G401 (cell line): ENCODE measurements around the gene PKD2L1. TPM values are rescaled to one million over a fixed set of nuclear protein-coding genes. Genes with fewer than 3 reads are reported as not detected.

Experiments used
- DNase-seq: peaks from one replicate; pipeline ENCODE4 v3.0.0-alpha.2; 2015; ENCODE audit warnings: low spot score
- in situ Hi-C: cut with HindIII; loops from 2 replicates; pipeline ENCODE4 v1.10.0; 2016; ENCODE audit warnings: low sequenced_read_pairs, mixed read lengths
- total RNA-seq: library from RNA; depleted of rRNA; stranded (reverse); fragments of >200 nt; shearing (Covaris generic); gene quantifications from 2 replicates; pipeline ENCODE4 v1.2.3, GENCODE V29; 2014; rRNA removed

Gene PKD2L1
- total RNA-seq, 1 experiment from 2014 or later: not detected

DNA sequence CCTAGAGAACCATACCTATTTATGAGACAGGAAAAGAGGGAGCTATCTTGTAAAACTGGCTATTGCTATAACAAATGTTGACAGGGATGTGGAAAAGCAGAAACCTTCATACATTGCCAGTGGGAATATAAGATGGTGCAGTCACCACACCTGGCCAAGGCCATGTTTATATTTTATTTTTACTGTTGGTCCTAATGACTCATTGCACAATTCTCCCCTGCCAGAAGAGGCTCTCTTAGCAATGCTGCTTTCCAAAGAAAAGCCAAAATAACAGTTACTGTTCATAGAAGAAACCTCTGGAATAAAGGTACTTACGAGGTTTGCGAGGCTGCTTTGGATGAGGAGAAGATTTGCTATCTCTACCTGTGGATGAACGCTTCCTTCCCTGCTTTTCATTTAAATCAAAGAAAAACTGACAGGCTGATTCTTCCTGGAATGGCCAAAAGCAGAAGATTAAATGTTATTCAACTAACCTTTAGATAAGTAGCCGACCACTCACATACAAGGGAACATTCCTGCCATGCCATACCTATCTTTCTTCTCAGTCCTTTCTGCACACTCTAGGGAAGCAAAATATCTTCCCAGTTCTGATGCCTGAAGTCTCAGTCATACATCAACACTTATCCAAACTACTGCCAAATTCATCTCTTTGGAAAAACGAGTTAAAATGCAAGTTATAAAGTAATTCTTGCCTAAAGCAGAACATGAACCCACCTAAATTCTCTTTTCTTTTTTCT, 84.4 kb downstream of the PKD2L1 start:
- in situ Hi-C loops: no loop called here
- DNase-seq: no peak

- in situ Hi-C loops: no loop called here
These were observed 90.2 kb downstream of the PKD2L1 start for GRCh38 chr10:100239851-100240250.

GRCh38 chr10:100238429-100238828, 91.6 kb downstream of the PKD2L1 start:
- DNase-seq: no peak
- in situ Hi-C loops: no loop called here

More at GRCh38 chr10:100239851-100240250, 90.2 kb downstream of the PKD2L1 start:
- DNase-seq: no peak

Other genes with a start within 250 kb of the PKD2L1 start
- not detected in 2 replicates for gene CPN1, start 248.4 kb downstream of the PKD2L1 start, total RNA-seq
- gene ERLIN1, start 144.2 kb downstream of the PKD2L1 start, total RNA-seq: 39.0 TPM in 2 replicates
- gene CHUK, start 100.6 kb downstream of the PKD2L1 start, total RNA-seq: 16.5 and 30.8 TPM in 2 replicates
- 38.6 and 46.6 TPM in 2 replicates for gene CWF19L1, start 62.6 kb downstream of the PKD2L1 start, total RNA-seq
- gene BLOC1S2, start 43.5 kb downstream of the PKD2L1 start, total RNA-seq: 101 and 129 TPM in 2 replicates
- 464 and 607 TPM in 2 replicates for gene SCD, start 17.0 kb upstream of the PKD2L1 start, total RNA-seq
- gene WNT8B, start 132.8 kb upstream of the PKD2L1 start, total RNA-seq: 0.44 TPM in 1 of 2 replicates, not detected in the other
- 1.1 and 3.9 TPM in 2 replicates for gene SEC31B, start 189.6 kb upstream of the PKD2L1 start, total RNA-seq
- gene NDUFB8, start 199.6 kb upstream of the PKD2L1 start, total RNA-seq: 251 and 267 TPM in 2 replicates
- 6.3 and 13.9 TPM in 2 replicates for gene HIF1AN, start 205.7 kb upstream of the PKD2L1 start, total RNA-seq